MM.1S (cell line): ENCODE data around the gene TBC1D5.

Experiments used
- DNase-seq: peaks from one replicate; pipeline ENCODE4 v3.0.0-alpha.2; 2015
- H2AFZ ChIP-seq: fragments of 300-600 bp; sonication (generic); 2 replicates; pipeline ENCODE4 v1.6.0; 2016; ENCODE audit warnings: antibody characterized with exemption, low read length
- H3F3A ChIP-seq: fragments of 300-600 bp; sonication (generic); 2 replicates; pipeline ENCODE4 v1.6.1; 2016; ENCODE audit warnings: mild to moderate bottlenecking, antibody characterized with exemption, low read length, moderate library complexity, mixed read lengths; ENCODE audit not compliant: insufficient read depth
- H3K27ac ChIP-seq: fragments of 300-600 bp; sonication (generic); 2 replicates; pipeline ENCODE4 v1.5.1; 2016; ENCODE audit warnings: mild to moderate bottlenecking, low read length
- H3K27me3 ChIP-seq: fragments of 300-600 bp; sonication (generic); replicated peaks from 2 replicates; pipeline ENCODE4 v1.6.0; 2016; ENCODE audit warnings: low read length; ENCODE audit not compliant: insufficient read depth
- H3K36me3 ChIP-seq: fragments of 300-600 bp; sonication (generic); replicated peaks from 2 replicates; pipeline ENCODE4 v1.6.1; 2016; ENCODE audit warnings: mild to moderate bottlenecking, low read length, mixed read lengths; ENCODE audit not compliant: insufficient read depth
- H3K4me1 ChIP-seq: fragments of 300-600 bp; sonication (generic); 2 replicates; pipeline ENCODE4 v1.6.1; 2016; ENCODE audit warnings: low read length, mixed read lengths
- H3K4me2 ChIP-seq: fragments of 300-600 bp; sonication (generic); 2 replicates; pipeline ENCODE4 v1.6.0; 2016; ENCODE audit warnings: low read depth, low read length
- H3K4me3 ChIP-seq: fragments of 300-600 bp; sonication (generic); 2 replicates; pipeline ENCODE4 v1.5.1; 2016; ENCODE audit warnings: low read length, mixed read lengths
- H3K79me2 ChIP-seq: fragments of 300-600 bp; sonication (generic); 2 replicates; pipeline ENCODE4 v1.6.1; 2016; ENCODE audit warnings: mixed run types, low read length, mixed read lengths
- H3K9ac ChIP-seq: fragments of 300-600 bp; sonication (generic); 2 replicates; pipeline ENCODE4 v1.6.1; 2016; ENCODE audit warnings: low read length, mixed read lengths
- H3K9me2 ChIP-seq: fragments of 300-600 bp; sonication (generic); replicated peaks from 2 replicates; pipeline ENCODE4 v1.6.1; 2016; ENCODE audit warnings: mild to moderate bottlenecking, low read length, mixed read lengths; ENCODE audit not compliant: insufficient read depth
- H3K9me3 ChIP-seq: fragments of 300-600 bp; sonication (generic); replicated peaks from 2 replicates; pipeline ENCODE4 v1.6.1; 2016; ENCODE audit warnings: mild to moderate bottlenecking, low read length, mixed read lengths; ENCODE audit not compliant: insufficient read depth
- H4K20me1 ChIP-seq: fragments of 300-600 bp; sonication (generic); 2 replicates; pipeline ENCODE4 v1.6.1; 2016; ENCODE audit warnings: mild to moderate bottlenecking, low read length, moderate library complexity, mixed read lengths; ENCODE audit not compliant: insufficient read depth
- EZH2 ChIP-seq: fragments of 300-600 bp; sonication (generic); optimal IDR thresholded peaks from 2 replicates; pipeline ENCODE3; 2017; ENCODE audit warnings: low read depth, mild to moderate bottlenecking, antibody characterized with exemption, low read length, mixed read lengths
- EZH2phosphoT487 ChIP-seq: fragments of 300-600 bp; sonication (generic); IDR thresholded peaks from 2 replicates; pipeline ENCODE4 v1.6.1; 2018; ENCODE audit warnings: antibody characterized with exemption, low read length
- TF ChIP-seq, protein P1 (sequence below): fragments of 300-600 bp; sonication (generic); IDR thresholded peaks from 2 replicates; pipeline ENCODE4 v1.5.1; 2016; ENCODE audit warnings: antibody characterized with exemption, low read length, mixed read lengths

Gene TBC1D5

DNA sequence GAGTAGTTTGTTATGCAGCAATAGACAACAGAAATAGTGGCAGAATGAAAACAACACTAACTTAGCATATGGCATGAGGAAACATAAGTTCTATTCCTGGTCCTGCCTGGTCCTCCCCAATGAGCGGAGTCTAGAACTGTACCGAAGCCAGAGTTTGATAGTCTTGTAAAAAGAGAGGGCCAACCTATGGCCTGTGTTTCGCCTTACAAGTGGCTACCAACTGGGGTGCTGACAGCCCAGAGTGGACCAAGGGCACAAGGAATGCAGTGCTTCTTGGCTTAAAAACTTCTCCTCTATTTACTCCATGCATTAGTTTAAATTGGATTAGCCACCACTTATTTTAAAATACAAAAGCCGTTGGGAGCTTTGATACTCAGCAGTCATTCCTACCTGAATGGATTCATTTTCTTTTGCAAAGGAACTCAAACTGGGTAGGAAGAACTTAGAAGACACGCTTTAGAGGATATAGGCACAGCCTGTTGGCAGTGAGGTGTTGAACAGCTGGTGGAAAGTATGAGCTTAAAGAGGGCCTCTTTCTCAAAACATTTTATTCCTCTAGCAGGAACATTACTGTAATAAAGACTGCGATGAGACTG lies 554.7 kb downstream of the TBC1D5 start:
- Histone ChIP-seq H2AFZ (no peak overlapping the region), H3K4me1 (peaks cover 12% of the 10 kb centered on the region), H4K20me1 (no peaks in the 10 kb centered on the region), H3K9me3 (no peaks in the 10 kb centered on the region), H3F3A (no peaks in the 10 kb centered on the region), H3K4me2 (no peak overlapping the region), H3K4me3 (no peak overlapping the region), H3K79me2 (no peaks in the 10 kb centered on the region), H3K9me2 (no peaks in the 10 kb centered on the region), H3K36me3 (no peaks in the 10 kb centered on the region), H3K27me3 (peaks cover 27% of the 10 kb centered on the region), H3K9ac (no peak overlapping the region), H3K27ac (no peak overlapping the region)
- TF ChIP-seq EZH2phosphoT487: no peak
- DNase-seq: no peak

DNA sequence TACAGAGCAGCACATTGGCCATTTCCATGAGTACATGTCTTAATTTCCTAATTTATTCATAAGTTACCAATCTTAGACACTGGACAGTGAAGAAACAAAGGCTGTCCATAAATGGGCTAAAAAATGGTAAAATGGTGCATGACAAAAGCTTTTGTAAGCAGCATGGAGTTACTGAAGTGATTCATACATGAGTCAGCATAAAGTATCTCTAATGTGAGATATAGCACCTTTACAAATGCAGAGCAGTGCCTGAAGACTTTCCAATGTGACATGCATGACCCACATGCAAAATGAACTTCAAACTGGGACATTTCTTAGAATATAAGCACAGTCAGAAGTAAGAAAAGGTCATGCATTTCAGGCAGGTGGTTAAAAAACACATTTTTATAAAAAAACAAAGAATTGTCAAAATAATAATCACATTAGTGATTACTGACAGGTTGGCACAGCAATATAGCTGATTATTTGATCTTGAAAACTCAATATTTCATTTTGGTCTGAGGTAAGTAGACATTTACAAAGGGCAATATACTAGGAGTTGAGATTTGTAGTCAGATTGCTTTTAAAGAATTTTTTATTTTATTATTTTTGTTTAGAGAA lies 558.4 kb downstream of the TBC1D5 start:
- Histone ChIP-seq H3K4me2 (no peak overlapping the region), H3K27ac (no peak overlapping the region), H3K4me1 (peaks cover 19% of the 10 kb centered on the region), H3K9me3 (no peaks in the 10 kb centered on the region), H3K4me3 (no peak overlapping the region), H3K36me3 (no peaks in the 10 kb centered on the region), H3K9me2 (no peaks in the 10 kb centered on the region), H4K20me1 (no peaks in the 10 kb centered on the region), H3K27me3 (peaks cover 35% of the 10 kb centered on the region), H2AFZ (no peak overlapping the region), H3K79me2 (no peaks in the 10 kb centered on the region), H3K9ac (no peak overlapping the region), H3F3A (no peaks in the 10 kb centered on the region; the same call in 1 of the 2 replicates)
- TF ChIP-seq EZH2phosphoT487 (no peak), EZH2 (no peak)
- TF ChIP-seq, protein P1, sequence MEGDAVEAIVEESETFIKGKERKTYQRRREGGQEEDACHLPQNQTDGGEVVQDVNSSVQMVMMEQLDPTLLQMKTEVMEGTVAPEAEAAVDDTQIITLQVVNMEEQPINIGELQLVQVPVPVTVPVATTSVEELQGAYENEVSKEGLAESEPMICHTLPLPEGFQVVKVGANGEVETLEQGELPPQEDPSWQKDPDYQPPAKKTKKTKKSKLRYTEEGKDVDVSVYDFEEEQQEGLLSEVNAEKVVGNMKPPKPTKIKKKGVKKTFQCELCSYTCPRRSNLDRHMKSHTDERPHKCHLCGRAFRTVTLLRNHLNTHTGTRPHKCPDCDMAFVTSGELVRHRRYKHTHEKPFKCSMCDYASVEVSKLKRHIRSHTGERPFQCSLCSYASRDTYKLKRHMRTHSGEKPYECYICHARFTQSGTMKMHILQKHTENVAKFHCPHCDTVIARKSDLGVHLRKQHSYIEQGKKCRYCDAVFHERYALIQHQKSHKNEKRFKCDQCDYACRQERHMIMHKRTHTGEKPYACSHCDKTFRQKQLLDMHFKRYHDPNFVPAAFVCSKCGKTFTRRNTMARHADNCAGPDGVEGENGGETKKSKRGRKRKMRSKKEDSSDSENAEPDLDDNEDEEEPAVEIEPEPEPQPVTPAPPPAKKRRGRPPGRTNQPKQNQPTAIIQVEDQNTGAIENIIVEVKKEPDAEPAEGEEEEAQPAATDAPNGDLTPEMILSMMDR: no peak
- DNase-seq: no peak

DNA sequence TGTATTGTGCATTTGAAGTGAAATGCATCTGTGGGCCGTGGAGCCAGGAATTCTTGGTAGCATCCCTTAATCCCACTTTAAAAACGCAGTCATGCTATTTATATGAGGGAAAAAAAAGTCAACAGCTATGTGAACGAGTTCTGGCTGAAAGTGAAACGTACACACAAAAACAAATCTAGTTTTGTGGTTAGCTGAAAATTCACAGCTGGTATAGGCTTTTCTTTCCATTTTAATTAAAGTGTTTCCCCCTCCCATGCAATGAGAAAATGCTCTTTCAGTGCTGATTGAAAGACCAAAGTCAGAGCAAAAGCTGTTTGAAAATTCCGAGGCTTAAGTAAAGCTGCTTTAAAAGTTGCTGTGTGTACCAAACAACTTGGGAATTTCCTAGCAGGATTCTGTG lies 560.3 kb downstream of the TBC1D5 start:
- 0 out of 2 replicates have a peak overlapping the region, but pooled peaks have one; percentile 5 for H3K4me3 ChIP-seq
- no peaks in the 10 kb centered on the region for H3K9me2 ChIP-seq

More for the DNA sequence above, 560.3 kb downstream of the TBC1D5 start:
- DNase-seq: peak; percentile 85
- Histone ChIP-seq H3K4me2 (peak overlapping the region; percentile 40), H3K9me3 (no peaks in the 10 kb centered on the region), H3K4me1 (peaks cover 19% of the 10 kb centered on the region), H3K36me3 (no peaks in the 10 kb centered on the region), H3F3A (no peaks in the 10 kb centered on the region; the same call in 1 of the 2 replicates), H3K79me2 (no peaks in the 10 kb centered on the region), H3K9ac (no peak overlapping the region), H4K20me1 (no peaks in the 10 kb centered on the region), H2AFZ (no peak overlapping the region), H3K27ac (no peak overlapping the region), H3K27me3 (peaks cover 28% of the 10 kb centered on the region)
- no peak for TF ChIP-seq EZH2phosphoT487
- no peak for TF ChIP-seq EZH2
- TF ChIP-seq, protein P1: no peak
